ENCODE data around the gene SP140. TPM values are rescaled to one million over a fixed set of nuclear protein-coding genes. Genes with fewer than 3 reads are reported as not detected.

SP140 gene
- total RNA-seq, 1 experiment from 2014 or later, result 0.89 TPM

DNA sequence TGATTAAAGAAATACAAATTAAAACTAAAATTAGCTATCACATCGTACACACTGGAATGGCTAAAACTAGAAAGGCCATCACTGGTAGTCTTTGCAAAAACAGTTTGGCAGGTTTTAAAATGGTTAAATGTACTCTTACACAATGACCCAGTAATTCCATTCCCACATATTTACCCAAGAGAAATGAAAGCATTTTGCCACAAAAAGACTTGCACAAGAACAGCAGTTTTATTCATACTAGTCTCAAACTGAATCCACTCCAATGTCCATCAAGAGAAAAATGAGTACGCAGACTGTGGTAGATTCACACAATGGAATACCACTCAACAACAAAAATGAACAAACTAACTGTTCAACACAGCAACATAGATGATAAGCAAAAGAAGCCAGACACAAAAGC is 130.5 kb downstream of the SP140 start:
- DNase-seq (ENCODE audit: extremely low read depth, low read depth), result no peak

DNA sequence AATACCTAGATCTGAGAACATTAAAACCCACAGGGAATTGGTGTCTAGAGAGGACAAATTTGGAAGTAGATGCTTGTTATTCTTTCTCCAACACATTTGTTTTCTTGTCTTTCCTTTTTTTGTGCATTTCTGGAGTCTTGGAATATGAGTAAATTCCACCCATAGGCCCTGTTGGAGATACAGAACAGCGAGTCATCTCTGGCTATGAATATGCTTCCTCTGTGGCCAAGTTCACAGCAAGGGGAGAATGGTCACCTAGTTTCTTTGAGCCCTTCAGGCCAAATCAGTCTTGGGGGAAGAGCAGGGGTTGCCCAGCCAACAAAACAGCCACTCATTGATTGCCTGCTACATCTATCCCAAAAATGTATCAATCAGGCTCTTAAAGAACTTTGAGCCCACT is 132.8 kb downstream of the SP140 start:
- DNase-seq (ENCODE audit: extremely low read depth, low read depth), result no peak

DNA sequence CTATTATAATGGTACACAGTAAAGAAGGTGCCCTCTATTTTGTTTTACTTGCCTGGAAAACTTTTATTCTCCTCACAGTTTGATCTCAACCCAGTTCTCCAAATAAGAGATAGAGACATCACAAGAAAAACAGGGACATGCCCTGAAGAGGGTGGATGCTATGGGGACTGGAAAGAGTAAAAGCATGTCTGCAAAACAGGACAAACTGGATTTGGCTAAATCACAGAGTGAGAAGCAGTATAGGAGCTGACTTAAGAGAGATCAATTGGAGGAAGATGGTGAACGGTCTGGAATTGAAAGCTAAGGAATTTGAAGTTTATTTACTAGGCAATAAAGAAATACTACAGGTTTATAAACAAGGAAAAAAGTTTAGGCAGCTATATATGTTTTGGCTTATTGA is 134.5 kb downstream of the SP140 start:
- DNase-seq (ENCODE audit: extremely low read depth, low read depth), result no peak

DNA sequence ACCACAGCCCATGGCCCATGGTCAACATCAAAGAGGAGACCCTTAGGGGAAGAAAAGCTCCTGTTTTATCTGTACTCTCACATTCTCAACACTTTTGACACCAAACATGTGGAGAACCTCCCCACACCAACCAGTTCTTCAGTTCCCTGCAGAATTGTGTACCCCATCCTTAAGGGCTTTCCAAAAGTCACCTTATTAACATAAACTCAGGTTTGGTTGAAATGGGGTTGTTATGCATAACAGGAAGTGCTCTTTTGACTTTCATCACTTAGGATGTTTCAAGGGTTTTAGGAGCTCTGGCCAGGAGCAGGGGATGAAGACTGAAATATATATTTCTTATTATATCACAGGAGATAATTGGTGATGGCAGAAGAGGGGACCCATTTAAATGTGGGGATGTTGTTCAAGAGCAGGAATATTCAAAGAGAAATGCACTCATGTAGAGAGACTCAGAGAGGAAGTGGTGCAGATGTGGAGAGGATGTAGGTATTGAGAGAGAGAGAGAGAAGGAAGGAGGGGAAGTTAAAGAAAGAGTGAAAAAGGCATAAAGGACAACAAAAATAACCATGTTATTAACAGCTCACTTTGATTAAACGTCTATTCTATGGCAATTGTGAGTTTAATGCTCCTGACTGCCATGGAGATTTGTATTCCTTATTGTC is 136.6 kb downstream of the SP140 start:
- no peak for DNase-seq (ENCODE audit: extremely low read depth, low read depth)

Other genes with a start within 250 kb of the SP140 start
- gene SLC16A14, start 156.8 kb upstream of the SP140 start, total RNA-seq (2014; rRNA removed; shearing (Covaris generic)), result 27.6 and 28.4 TPM in 2 replicates
- gene SP110, start 5.8 kb upstream of the SP140 start, total RNA-seq (2014; rRNA removed; shearing (Covaris generic)), result 11.1 and 12.7 TPM in 2 replicates
- gene SP140L, start 101.5 kb downstream of the SP140 start, total RNA-seq (2014; rRNA removed; shearing (Covaris generic)), result 22.5 and 33.4 TPM in 2 replicates
- 50.5 and 69.7 TPM in 2 replicates for gene SP100, start 190.5 kb downstream of the SP140 start, total RNA-seq (2014; rRNA removed; shearing (Covaris generic))